BJ (cell line): ENCODE results near the gene COTL1. TPM values are rescaled to one million over a fixed set of nuclear protein-coding genes. Genes with fewer than 3 reads are reported as not detected.

Source experiments
- CTCF ChIA-PET: fragments of 350-600 bp; formaldehyde crosslinking; extraction: SDS; loops from one replicate; lab custom pipeline; 2021; ENCODE audit warnings: antibody characterized with exemption, inconsistent platforms; lab: Yijun Ruan, JAX
- POLR2A ChIA-PET: fragments of 300-600 bp; sonication (Branson Sonifier 250); formaldehyde crosslinking; extraction: SDS; loops from one replicate; lab custom pipeline; 2021; ENCODE audit warnings: antibody characterized with exemption; lab: Charles Lee
- DNase-seq: peaks from one replicate; pipeline ENCODE4 v3.0.0-alpha.2; 2011; ENCODE audit warnings: low read depth
- H3K27me3 ChIP-seq: 2 replicates; pipeline ENCODE4 v1.6.0; 2011; ENCODE audit warnings: low read length; ENCODE audit not compliant: control insufficient read depth, insufficient read depth
- H3K36me3 ChIP-seq: 2 replicates; pipeline ENCODE4 v1.5.1; 2011; ENCODE audit warnings: low read length; ENCODE audit not compliant: control insufficient read depth, insufficient read depth
- H3K4me3 ChIP-seq: 2 replicates; pipeline ENCODE4 v1.5.1; 2011; ENCODE audit warnings: low read depth, mild to moderate bottlenecking, control low read depth, low read length
- polyA plus RNA-seq: library from polyadenylated mRNA; depleted of rRNA; stranded (reverse); fragments of >200 nt; gene quantifications from 2 replicates; pipeline ENCODE4 v1.2.3, GENCODE V29; 2011
- TF ChIP-seq, protein P1 (sequence below): IDR thresholded peaks from 2 replicates; pipeline ENCODE4 v1.5.1; 2011; ENCODE audit warnings: low read depth, mild to moderate bottlenecking, control low read depth, inconsistent platforms, low read length, moderate library complexity; ENCODE audit not compliant: insufficient read depth

Gene COTL1
- polyA plus RNA-seq, 1 experiment, result 166 TPM

- H3K27me3 ChIP-seq, result no peaks in the 10 kb centered on the region
- ChIA-PET POLR2A (no interaction called here), CTCF (no interaction called here)
- DNase-seq, result no peak
- TF ChIP-seq, protein P1, sequence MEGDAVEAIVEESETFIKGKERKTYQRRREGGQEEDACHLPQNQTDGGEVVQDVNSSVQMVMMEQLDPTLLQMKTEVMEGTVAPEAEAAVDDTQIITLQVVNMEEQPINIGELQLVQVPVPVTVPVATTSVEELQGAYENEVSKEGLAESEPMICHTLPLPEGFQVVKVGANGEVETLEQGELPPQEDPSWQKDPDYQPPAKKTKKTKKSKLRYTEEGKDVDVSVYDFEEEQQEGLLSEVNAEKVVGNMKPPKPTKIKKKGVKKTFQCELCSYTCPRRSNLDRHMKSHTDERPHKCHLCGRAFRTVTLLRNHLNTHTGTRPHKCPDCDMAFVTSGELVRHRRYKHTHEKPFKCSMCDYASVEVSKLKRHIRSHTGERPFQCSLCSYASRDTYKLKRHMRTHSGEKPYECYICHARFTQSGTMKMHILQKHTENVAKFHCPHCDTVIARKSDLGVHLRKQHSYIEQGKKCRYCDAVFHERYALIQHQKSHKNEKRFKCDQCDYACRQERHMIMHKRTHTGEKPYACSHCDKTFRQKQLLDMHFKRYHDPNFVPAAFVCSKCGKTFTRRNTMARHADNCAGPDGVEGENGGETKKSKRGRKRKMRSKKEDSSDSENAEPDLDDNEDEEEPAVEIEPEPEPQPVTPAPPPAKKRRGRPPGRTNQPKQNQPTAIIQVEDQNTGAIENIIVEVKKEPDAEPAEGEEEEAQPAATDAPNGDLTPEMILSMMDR, result no peak
- no peak overlapping the region for H3K4me3 ChIP-seq
- H3K36me3 ChIP-seq, result peaks cover 7% of the 10 kb centered on the region
Observed at GRCh38 chr16:84578538-84579126, 39.2 kb downstream of the COTL1 start.

DNA sequence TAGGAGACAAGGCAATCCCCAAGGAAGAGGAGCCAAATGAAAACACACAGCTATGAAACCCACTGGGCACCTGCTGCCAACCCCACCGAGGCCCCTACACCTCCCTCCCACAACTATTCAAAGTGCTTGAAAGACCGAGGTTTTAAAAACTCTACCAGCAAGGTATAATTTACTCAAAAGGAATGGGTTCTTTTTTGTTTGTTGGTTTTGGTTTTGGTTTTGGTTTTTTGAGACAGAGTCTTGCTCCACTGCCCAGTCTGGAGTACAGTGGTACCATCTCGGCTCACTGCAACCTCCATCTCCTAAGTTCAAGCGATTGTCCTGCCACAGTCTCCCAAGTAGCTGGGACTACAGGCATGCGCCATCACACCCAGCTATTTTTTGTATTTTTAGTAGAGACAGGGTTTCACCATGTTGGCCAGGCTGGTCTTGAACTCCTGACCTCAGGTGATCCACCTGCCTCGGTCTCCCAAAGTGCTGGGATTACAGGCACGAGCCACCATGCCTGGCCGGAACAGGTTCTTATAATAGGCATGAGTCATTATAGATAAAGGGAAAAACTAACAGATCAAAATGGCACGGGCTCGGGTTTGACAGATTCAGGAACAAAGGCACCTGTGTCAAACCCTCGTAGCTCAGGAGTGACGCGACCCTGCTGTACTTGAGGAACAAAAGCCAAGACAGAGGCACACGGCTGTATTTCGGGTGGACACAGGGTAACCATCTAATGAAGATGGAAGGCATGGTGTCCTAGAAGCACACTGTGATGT lies 40.7 kb downstream of the COTL1 start:
- TF ChIP-seq, protein P1, result no peak
- ChIA-PET POLR2A (no interaction called here), CTCF (no interaction called here)

DNA sequence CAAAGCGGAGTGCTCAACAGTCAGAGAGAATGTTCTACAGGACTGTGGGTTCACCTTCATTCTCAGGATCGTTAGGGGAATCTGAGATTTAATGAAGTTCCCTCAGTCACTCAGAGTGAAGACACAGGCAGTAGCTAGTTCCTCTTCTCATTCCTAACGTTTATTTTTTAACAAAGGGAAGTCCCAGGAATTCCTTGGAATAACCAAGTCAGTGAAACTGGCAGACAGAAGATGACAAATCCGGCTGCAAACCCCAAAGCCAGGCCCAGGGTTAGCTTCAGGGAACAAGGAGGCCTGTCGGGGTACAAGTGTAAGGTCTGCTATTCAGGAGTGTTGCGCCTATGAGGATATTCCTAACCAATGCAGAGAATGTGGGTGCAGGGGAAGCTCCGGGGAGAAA lies 42.0 kb downstream of the COTL1 start:
- Histone ChIP-seq H3K4me3 (no peak overlapping the region), H3K27me3 (no peaks in the 10 kb centered on the region), H3K36me3 (peaks cover 13% of the 10 kb centered on the region)
- CTCF ChIA-PET, result interaction anchor here (0.6 kb wide), 1 partner anchor 249 kb away, joined by 4 read pairs; no protein-coding TSS in a partner anchor
- TF ChIP-seq, protein P1, result no peak
- no peak for DNase-seq
- POLR2A ChIA-PET, result no interaction called here

More for the DNA sequence above, 40.7 kb downstream of the COTL1 start:
- Histone ChIP-seq H3K36me3 (peaks cover 7% of the 10 kb centered on the region), H3K27me3 (no peaks in the 10 kb centered on the region), H3K4me3 (no peak overlapping the region)
- DNase-seq, result no peak

- CTCF ChIA-PET, result interaction anchor here (0.9 to 1.0 kb wide), 2 partner anchors 17 to 29 kb away, joined by 3 read pairs; no protein-coding TSS in a partner anchor
- Histone ChIP-seq H3K27me3 (no peaks in the 10 kb centered on the region), H3K4me3 (no peak overlapping the region), H3K36me3 (peaks cover 7% of the 10 kb centered on the region)
- TF ChIP-seq, protein P1, result no peak
- DNase-seq, result no peak
- POLR2A ChIA-PET, result no interaction called here
Observed at GRCh38 chr16:84574191-84574590, 43.7 kb downstream of the COTL1 start.

DNA sequence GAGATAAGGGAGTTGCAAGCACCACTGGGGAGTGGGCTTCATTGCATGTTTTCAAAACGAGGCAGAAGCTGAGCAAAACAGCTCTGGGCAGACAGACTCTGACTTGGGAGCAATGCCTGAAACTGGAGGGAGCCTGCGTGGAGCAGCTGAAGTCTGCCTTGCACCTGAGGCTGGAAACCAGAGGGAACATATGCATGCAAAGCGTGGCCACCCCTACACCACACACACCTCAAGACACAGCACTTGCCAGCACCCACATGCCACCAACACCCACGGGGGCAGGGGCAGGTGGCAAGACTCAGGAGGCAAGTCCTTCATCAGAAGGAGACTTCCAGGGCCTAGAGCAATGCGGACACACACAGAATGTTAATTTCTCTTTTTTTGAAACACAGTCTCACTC lies 45.8 kb downstream of the COTL1 start:
- no peak for DNase-seq
- no peaks in the 10 kb centered on the region for H3K27me3 ChIP-seq
- POLR2A ChIA-PET, result no interaction called here
- H3K36me3 ChIP-seq, result peaks cover 11% of the 10 kb centered on the region
- CTCF ChIA-PET, result no interaction called here
- H3K4me3 ChIP-seq, result no peak overlapping the region
- TF ChIP-seq, protein P1, result no peak
